Ammon's horn (tissue), 1 donor: ENCODE data around the gene B3GAT1.
"Not testable (repeated sequence)": the region's sequence is repeated elsewhere in the genome, so short reads cannot be mapped to it uniquely, and the experiment has no call there.

Experiments used
- DNase-seq: peaks from one replicate; pipeline ENCODE4 v3.0.0-alpha.2; 2016; ENCODE audit warnings: low spot score

Gene B3GAT1

GRCh38 chr11:134412203-134413042 is at the start of gene B3GAT1:
B3GAT1 (minus strand) TSS chr11:134412242; CDS start chr11:134387659, 24,583 bp downstream.
- peak; percentile 95 for DNase-seq

- DNase-seq: no peak
Observed at GRCh38 chr11:134461621-134462020, 49.6 kb upstream of the B3GAT1 start.

GRCh38 chr11:134460881-134461280 is 48.8 kb upstream of the B3GAT1 start:
- no peak for DNase-seq

- DNase-seq: no peak
Observed at GRCh38 chr11:134460062-134460561, 48.1 kb upstream of the B3GAT1 start.

GRCh38 chr11:134459246-134460061 is 47.4 kb upstream of the B3GAT1 start:
- no peak for DNase-seq

GRCh38 chr11:134457411-134458007 is 45.5 kb upstream of the B3GAT1 start:
- not testable (repeated sequence) for DNase-seq

- no peak for DNase-seq
Observed at GRCh38 chr11:134455516-134455915, 43.5 kb upstream of the B3GAT1 start.

- no peak for DNase-seq
Observed at GRCh38 chr11:134454146-134454690, 42.2 kb upstream of the B3GAT1 start.

GRCh38 chr11:134453441-134453840 is 41.4 kb upstream of the B3GAT1 start:
- peak; percentile 67 for DNase-seq

GRCh38 chr11:134452838-134453155 is 40.8 kb upstream of the B3GAT1 start:
- no peak for DNase-seq

GRCh38 chr11:134452026-134452837 is 40.2 kb upstream of the B3GAT1 start:
- DNase-seq: peak; percentile 63

GRCh38 chr11:134450186-134450585 is 38.1 kb upstream of the B3GAT1 start:
- no peak for DNase-seq

- DNase-seq: no peak
Observed at GRCh38 chr11:134449713-134450112, 37.7 kb upstream of the B3GAT1 start.

- no peak for DNase-seq
Observed at GRCh38 chr11:134449051-134449450, 37.0 kb upstream of the B3GAT1 start.

- no peak for DNase-seq
Observed at GRCh38 chr11:134447696-134448095, 35.7 kb upstream of the B3GAT1 start.

GRCh38 chr11:134445601-134446325 is 33.7 kb upstream of the B3GAT1 start:
- DNase-seq: no peak

- not testable (repeated sequence) for DNase-seq
Observed at GRCh38 chr11:134444160-134445108, 32.4 kb upstream of the B3GAT1 start.

- no peak for DNase-seq
Observed at GRCh38 chr11:134443246-134443645, 31.2 kb upstream of the B3GAT1 start.

GRCh38 chr11:134442246-134442645 is 30.2 kb upstream of the B3GAT1 start:
- DNase-seq: no peak

GRCh38 chr11:134441706-134442105 is 29.7 kb upstream of the B3GAT1 start:
- no peak for DNase-seq
